GM19467 (cell line): ENCODE data around the gene CACNA1I.

Source experiments
- ATAC-seq: cut with Tn5 transposase; IDR thresholded peaks from one replicate; pipeline ENCODE4 v1.9.1; 2021; ENCODE audit warnings: mild to moderate bottlenecking, moderate library complexity; ENCODE audit not compliant: unreplicated experiment

CACNA1I gene

DNA sequence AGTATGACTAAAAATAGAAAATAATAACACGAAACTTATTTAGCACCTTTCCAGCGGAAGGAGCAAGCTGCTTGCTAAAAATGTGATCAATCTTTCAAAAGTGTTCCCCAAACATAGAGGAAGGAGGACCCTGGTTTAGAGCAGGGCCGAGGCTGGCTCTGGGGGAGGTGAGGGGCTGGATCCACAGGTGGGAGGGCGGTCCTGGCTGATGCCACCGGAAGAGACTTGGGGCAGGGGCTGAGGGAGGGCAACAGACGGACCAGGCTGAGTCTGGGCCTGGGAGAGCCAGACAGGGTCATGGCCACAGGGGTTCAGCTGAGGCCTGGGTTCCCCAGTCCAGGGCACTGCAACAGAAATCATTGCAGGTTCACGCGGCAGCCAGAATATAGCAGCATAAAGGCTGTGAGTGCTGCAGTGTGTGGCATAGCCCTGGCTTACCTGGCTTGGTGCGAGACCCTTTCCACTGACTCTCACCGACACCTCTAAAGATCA lies 143.3 kb downstream of the CACNA1I start:
- no peak for ATAC-seq

DNA sequence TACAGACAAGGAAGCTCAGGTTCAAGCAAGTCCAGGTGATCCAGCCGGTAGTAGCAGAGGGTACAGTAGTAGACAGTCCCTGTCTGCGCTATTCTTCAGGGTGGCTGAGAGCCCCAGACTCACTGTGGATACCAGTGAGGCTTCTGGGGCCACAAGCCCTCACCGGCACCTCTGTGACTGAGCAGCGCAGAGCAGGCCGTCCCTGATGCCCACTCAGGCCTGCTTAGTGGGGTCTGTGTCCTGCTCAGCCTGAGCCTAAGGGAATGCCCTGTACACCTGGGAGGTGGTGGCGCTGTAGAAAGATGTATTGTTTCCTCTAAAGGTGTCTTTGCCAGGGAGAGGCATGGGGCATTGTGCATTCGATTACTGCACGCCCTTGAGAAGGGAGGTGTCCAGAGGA lies 143.8 kb downstream of the CACNA1I start:
- ATAC-seq: no peak

DNA sequence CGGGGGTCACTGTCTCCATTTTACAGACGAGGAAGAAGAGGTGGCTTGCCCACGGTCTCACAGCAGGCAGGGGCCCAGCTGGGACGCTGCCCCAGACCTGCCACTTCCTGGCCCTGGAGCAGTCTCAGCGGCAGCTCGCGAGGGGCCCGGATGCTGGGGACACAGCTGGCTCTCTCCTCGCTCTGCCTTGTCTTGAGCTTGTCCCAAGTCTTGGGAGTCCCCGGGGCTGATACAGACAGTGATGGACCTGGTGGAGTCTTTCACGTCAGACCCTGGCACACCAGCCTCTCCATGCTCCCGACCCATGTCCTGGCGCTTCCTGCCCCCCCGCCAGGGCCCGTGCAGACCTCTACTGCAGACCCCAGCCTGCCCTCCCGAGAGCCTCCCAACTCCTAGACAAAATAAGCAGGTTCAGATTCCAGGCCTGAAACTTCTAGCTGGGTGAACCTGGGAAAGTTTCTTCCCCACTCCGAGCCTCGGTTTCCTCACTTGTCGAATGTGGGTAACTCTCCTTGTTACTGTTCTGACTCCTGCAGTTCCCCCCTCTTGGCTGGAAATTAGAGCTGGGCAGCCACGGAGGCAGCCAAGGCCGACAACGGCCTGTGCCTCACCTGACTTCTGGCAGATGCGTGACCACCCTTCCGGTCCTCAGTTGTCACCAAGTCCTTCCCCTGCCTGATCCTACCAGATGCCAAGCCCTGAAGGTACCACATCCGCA lies 145.4 kb downstream of the CACNA1I start:
- no peak for ATAC-seq

DNA sequence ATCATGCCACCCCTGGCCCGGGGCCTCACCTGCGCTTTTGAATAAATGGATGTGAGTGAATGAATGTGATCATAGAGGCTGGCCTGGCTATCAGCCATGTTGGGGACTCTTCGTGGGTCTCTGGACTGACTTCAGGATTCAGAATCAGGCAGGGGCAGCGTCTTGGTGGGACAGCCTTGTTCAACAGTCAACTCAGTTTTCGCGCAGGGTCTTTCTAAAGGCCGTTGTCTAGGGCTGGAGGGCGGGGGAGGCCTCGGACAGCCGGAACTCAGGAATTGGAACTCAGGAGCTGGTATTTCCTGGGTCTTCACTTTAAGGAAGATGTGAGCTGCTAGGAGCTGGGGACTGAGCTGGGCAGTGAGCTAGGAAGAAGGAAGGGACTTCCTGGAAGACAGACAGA lies 146.0 kb downstream of the CACNA1I start:
- ATAC-seq: no peak

DNA sequence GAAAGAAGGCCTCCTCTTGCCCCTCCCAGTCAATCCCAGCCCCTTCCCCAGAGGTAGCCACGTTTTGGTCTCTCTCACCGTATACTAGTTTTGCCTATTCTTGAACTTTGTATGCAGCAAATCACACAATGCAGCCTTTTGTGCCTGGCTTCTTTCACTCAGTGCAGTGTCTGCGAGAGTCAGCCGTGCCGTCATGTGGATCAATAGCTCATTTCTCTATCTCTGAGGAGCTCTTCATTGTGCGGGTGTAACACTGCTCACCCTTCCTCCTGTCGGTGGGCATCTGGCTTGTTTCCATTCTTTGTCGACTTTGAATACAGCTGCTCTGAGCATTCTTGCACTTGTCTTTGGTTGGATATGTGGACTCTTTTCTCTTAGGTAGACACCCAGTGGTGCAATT lies 146.5 kb downstream of the CACNA1I start:
- no peak for ATAC-seq

DNA sequence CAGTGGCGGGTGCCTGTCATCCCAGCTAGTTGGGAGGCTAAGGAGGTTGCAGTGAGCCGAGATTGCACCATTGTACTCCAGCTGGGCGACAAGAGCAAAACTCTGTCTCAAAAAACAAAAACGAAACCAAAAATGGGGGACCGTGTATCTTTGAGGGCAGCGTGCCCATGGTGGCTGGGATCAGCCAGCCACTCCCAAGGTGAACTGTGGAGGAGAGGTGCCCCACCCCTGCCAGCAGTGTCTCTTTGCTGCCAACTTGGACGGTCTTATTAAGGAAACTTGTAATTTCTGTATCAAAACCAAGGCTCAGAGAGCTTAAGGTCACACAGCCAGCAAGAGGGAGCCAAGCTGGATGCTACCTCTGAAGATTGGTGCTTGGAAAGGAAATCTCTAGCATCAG lies 147.7 kb downstream of the CACNA1I start:
- ATAC-seq: no peak

DNA sequence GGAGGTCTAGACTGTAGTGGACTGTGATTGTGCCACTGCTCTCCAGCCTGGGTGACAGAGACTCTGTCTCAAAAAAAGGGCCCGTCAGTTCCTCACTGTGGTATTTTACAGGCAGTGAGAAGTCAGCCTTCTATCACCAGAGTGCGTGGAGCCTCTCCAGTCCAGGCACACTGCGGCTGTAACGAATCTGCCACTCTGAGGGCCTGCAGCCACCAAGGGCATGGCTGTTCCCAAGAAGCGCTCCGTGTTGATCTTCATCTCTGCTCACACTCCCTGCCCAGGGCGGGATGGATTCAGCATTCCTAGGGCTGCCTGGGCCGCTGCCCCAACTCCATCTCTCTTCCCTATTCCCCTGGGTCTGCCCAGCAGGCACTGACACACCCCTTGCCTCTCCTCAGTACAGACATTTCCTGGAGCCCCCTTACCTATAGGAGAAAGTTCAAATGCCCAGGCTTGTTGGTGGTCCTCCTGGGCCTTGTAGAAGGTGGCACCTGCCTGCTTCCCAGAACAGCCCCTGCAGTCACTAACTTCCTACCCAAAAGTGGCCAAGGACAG lies 148.4 kb downstream of the CACNA1I start:
- no peak for ATAC-seq

DNA sequence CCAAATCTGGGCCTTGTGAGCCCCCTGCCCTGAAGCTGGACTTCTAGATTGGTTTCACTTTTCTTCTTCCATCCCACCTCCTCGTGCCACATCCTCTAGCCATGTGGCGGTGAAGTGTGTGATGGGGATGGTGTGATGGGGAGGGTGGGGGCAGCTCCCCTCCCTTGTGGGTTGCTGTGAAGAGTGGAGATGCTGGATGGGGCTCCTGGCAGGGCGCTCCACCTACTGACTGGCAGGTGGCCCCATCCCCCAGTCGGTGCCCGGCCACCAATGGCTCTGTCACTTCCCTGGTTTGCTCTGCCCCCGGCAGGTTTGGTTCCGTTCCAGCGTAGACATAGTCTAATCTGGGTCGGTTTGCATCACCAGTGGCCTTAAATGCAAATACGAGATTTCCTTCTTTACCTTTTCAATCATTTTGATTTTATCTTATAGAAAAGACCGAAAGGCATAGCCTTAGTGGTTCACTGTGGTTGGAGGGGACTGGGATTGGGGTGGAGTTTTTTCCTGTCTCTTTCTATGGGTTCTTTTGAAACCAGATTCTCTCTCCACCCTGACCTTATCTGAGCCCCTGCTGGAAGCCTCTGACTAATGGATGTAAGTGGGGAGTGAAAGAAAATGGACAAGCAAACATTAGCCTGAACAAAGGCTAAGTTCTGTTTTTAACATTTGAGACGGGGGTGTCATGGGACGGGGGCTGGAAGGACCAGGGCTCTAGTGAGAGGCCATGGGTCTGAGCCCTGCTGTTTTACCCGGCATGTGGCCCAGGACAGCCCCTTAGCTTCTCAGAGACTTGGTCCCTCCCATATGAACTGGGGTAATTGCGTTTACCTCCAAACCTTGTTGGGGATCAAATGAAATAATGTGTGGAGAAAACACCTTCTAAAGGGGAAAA lies 149.3 kb downstream of the CACNA1I start:
- no peak for ATAC-seq

DNA sequence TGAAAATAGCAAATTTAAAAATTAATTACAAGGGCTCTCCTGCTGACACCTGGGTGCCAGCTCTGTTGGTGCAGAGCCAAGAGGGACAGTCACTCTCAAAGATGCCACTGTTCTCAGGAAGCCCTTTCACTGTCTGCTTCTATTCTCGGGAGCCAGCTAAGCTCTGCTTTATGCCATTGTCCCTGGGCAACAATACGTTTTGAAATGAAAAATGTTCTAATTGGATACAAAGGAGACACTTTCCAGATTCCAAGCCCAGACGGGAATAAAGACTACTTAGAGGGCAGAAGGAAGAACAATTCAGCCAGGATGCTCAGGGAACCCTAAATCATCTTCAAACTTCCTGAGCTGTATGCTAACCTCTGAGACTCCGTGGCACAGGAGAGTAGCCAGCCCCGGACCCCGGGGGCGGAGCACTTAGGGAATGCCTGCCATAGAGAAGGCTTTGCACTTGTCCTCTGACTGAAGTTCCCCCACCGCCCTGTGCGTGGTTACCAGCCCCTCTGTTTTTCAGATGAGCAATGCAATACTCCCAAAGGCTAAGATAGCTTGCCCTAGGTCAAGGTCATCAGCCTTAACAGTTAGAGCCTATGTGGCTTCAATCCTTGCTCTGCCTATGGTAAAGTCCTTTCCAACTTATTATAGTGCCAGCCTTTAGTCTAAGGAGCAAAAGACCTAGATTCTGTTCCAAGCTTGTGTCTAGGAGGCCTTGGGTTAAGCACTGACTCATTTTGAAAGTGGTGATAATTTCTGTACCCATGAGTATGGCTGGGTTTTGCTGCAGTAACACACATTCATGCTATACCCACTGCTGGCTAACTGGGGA lies 150.9 kb downstream of the CACNA1I start:
- ATAC-seq: no peak

DNA sequence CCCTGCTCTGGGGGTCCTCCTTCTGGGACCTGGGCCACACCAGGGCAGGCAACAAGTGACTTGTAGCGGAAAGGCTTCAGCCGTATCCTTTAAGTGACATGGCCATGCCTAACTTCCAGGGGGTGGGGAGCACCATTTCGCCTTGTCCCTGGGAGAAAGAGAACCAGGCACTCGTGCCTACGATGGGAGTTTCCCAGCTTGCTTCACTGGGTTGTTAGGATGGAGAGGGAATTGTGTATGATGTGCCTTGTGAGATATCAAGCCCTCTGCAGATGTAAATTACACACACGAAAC lies 151.4 kb downstream of the CACNA1I start:
- ATAC-seq: no peak

DNA sequence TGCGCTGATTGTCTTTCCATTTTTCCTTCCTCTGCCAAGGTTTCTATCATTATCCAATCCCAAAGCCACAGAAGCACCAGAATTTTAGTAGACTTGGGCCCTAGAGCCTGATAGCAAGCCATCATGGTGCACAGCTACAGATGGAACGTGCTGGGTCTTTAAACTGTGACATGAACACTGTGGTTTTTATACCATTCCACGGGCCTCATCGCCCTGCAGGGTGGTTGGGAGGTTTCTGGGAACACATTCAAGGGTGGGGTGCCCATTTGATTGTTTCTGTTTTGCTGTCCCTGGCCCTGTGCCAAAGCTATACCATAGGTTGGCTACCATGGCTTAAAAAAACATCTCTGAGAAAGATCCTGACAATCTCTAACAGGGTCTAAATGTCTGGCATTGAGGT lies 151.9 kb downstream of the CACNA1I start:
- ATAC-seq: no peak

DNA sequence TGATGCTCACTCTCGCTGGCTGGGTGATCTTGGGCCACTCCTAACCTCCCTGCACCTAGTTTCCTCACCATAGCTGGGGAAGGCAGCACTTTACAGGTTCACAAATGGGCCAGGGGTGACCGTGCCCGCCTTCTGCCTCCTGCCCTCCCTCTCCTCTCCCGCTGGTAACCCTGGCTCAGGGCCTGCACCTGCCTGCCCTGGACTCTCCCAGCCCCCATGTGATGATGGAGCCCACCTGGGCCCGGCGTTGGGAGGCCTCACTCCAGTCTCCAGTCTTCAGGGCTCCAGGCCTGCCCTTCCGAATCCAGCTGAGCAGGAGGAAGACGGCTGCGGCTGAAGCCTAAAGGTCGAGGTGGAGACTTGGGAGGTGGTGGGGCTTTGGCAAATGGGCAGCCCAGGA lies 152.9 kb downstream of the CACNA1I start:
- ATAC-seq: no peak

DNA sequence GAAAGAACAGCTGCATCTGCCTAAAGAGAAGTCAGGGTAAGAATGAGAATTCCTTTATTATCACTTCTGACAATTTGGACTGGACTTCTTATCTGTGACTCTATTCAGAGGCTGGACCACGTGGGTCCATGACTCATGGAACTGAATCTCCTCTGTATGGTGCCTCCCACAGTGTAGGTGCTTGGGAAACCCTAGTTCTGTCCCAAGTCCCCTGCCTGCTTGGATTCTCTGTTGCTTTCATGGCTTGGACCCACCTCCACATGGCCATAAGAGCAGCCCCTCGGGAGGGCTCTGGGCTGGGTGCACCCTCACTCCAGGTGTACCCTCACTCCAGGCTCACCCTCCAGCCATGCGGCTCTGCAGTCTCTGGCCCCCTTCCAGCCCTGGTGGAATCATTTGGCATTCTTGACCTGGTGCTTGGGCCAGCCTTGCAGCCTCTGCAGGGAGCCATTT lies 153.4 kb downstream of the CACNA1I start:
- no peak for ATAC-seq

DNA sequence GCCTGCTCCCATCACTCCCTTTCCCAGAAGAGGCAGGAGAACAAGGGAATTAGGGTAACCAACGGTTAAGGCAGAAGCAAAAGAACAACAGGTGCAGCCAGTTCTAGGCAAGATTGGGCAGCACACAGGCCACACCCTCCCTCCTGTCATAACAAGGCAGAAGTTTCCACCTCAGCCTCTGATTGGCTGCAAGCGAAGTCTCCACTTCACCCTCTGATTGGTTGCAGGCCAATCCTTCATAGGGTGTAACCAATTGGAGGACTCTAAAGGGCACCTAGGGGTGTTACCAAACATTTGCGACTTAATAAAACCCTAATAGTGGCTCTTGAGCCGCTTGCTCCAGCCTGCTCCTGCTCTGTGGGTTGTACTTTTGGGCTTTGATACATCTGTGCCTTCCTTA lies 153.8 kb downstream of the CACNA1I start:
- ATAC-seq: no peak

DNA sequence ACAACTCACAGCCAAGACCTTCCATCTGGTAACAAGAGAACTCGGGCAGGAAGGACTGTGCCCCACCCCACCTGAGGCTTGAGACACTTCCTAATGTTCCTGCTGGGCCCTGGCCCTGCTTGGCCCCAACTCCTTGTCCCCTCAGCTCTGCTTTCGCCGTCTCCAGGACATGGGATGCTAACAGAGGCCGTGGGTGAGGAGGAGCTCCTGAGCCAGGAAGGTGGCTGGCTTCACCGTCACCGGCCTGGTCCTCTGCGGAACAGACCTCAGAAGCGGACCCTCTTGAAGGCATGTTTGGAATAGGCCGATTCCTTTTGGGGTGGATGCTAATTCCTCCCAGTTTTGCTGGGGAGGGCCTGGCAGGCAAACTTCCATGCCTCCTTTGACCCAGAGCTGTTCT lies 154.3 kb downstream of the CACNA1I start:
- ATAC-seq: no peak

DNA sequence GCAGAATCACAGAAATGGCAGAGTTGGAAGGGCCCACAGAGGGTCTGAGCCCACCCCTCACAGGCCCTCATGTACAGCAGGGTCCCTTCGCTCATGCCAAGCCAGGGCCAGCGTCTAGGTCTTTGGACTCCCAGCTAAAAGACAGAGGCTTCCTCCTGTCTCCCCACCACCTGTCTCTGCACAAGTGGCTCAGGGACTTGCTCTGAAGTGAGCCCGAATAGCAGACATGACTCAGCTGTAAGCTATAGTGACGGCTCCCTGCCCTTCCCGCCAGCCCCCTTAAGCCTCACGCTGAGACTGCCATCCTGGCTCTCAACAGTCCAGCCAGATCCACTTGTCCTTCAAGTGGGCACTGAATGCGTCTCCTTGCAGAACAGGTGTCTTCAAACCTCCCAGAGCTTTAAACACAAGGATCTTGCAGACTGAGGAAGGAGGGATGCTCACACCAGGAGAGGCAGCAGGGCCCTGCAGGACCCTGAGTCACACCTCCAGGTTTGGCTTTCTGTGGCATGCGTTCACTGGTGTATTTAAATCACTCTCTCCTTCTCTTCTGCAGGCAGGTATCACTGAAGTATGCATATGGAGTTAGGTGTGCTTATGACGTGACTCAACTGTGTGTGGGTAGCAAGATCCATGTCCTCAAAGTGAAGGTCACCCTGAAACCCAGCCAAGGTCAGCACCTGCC lies 154.9 kb downstream of the CACNA1I start:
- ATAC-seq: no peak

DNA sequence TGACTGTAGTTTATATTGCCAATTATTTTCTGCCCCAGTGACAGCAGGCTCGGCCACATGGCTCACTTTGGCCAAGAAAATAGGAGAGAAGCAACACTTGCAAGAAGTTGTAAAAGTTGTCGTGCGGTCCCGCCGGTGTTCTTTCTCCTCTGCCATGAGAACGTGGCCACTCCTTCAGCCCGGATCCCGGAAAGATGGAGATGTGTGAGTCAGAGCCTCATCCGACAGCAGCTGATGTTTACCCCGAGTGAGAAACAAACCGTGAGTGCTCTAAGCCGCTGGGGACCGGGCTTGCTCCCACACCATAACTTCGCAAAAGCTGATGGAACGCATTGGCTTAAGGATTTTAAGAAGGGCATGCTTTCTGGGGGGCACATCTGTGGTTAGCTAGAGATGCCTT lies 157.0 kb downstream of the CACNA1I start:
- ATAC-seq: no peak

DNA sequence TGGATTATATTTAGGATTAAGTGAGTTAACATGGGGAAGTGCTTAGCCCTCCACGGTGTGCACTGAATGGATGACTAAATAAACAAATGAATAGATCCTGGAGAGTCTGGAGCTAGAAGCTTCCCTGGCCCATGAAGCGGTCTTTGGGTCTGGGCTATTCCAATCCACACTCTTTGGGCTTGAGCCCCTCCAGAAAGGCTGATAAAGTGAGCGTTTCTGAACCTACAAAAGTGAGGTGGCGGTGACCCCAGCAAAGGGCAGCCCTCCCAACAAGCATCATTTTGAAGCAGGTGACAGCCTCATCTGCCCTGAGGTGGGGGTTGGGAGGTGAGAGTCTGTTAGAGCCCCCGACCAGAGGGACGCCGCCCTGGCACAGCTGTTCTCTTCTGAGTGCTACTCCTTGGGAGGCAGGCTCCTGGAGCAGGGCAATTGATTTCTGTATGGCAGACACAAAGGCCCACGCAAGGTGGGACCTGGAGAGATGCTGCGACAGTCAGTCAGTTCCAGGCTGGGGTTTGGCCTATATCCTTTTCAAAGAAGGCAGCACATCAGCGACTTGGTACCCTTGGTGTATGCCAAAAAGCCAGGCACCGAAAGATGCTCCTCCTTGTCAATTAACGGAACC lies 157.8 kb downstream of the CACNA1I start:
- ATAC-seq: no peak

DNA sequence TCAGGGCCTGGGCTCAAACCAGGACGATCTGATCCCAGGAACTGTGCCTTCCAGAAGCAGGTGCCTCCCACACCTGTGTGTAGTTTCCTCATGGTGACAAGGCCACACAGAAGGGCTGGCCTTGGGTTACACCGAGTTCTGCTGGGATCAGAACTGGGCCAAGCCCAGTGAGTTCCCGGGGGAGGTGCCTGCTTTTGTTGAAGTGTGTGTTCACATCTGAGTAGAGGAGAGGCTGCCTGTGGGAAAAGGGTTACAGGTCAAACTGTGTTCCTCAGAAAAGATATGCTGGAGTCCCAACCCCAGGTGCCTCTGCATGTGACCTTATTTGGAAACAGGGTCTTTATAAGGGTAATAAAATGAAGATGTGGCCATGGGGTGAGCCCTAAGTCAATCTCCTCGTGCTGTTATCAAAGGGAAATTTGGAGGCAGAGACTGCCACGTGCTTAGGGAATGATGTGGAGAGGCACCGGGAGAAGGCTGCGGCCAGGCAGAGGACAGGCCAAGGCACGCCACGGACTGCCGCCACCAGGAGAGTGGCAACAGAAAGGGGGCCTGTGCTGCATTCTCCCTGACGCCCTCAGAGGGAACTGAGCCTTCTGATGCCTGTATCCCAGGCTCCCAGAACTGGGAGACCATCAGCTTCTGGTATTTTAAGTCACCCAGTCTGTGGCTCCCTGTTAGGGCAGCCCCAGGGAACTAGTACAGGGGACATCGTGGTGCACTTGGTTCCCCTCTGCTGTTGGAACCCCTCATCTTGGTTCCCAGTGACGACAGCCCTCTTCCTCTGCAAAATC lies 158.8 kb downstream of the CACNA1I start:
- no peak for ATAC-seq
